Measurements from ENCODE around the gene GNG8.

GNG8 gene

DNA sequence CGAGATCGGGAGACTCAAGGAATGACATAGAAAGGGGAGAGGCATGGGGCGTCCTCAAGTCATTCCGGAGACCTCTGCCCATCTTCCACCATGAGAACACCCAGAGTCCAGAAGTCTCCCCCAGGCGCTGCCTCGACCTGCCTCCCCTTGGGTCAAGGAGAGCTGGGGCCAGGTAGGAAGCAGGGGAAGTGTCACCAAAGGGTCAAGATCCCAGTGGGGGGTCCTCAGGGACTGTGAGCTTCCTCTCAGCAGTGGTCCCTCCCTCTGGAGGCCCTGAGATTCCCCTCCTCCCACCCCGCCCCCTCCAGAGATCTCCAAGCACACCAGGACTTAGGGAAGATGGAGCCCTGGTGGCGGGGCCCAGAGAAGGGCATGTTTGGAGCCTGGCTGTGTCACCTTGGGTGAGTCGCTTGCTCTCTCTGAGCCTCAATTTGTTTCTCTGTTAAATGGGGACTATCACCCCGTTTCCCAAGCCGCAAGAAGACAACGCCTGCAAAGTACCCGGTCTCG lies 24.1 kb upstream of the GNG8 start (continued):
- TF ChIP-seq MYNN (tag by site-specific recombination; IDR thresholded peaks at IDR 0.05; ENCODE audit: borderline replicate concordance) (no peak), REPIN1 (tag by site-specific recombination; IDR thresholded peaks at IDR 0.05; ENCODE audit: low read depth) (no peak), ZNF132 (tag by site-specific recombination; IDR thresholded peaks at IDR 0.05; ENCODE audit: borderline replicate concordance) (no peak), ZFP37 (tag by site-specific recombination; IDR thresholded peaks at IDR 0.05) (no peak), ZNF747 (tag by site-specific recombination; IDR thresholded peaks at IDR 0.05) (no peak), GLI2 (tag by site-specific recombination; IDR thresholded peaks at IDR 0.05; ENCODE audit: borderline replicate concordance, low read depth) (no peak), SCRT1 (tag by site-specific recombination; IDR thresholded peaks at IDR 0.05; ENCODE audit: borderline replicate concordance) (no peak), SALL2 (tag by site-specific recombination; IDR thresholded peaks at IDR 0.05; ENCODE audit: borderline replicate concordance) (no peak), ZNF701 (tag by site-specific recombination; IDR thresholded peaks at IDR 0.05) (no peak), ZNF571 (tag by site-specific recombination; IDR thresholded peaks at IDR 0.05) (no peak), ZNF501 (tag by site-specific recombination; IDR thresholded peaks at IDR 0.05) (no peak), ZFHX2 (tag by site-specific recombination; conservative IDR thresholded peaks at IDR 0.05) (no peak), ZNF366 (tag by site-specific recombination; conservative IDR thresholded peaks at IDR 0.05) (no peak), ZBTB7A (tag by site-specific recombination; IDR thresholded peaks at IDR 0.05; ENCODE audit: low read depth) (no peak), ZBTB17 (tag by site-specific recombination; IDR thresholded peaks at IDR 0.05) (peak; percentile 16), ZNF133 (tag by site-specific recombination; IDR thresholded peaks at IDR 0.05) (no peak), ZNF10 (tag by site-specific recombination; IDR thresholded peaks at IDR 0.05) (no peak), ZFP69B (tag by site-specific recombination; IDR thresholded peaks at IDR 0.05) (no peak), KLF8 (tag by site-specific recombination; IDR thresholded peaks at IDR 0.05) (no peak), KLF7 (tag by site-specific recombination; IDR thresholded peaks at IDR 0.05; ENCODE audit: borderline replicate concordance) (no peak), ZNF19 (tag by site-specific recombination; IDR thresholded peaks at IDR 0.05; ENCODE audit: low read depth) (no peak), ZNF514 (tag by site-specific recombination; IDR thresholded peaks at IDR 0.05) (no peak), ZNF24 (tag by site-specific recombination; IDR thresholded peaks at IDR 0.05) (no peak), ZNF518A (tag by site-specific recombination; conservative IDR thresholded peaks at IDR 0.05; ENCODE audit: low read depth) (no peak), ZNF530 (tag by site-specific recombination; IDR thresholded peaks at IDR 0.05; ENCODE audit: low read depth) (no peak)
- TF ChIP-seq, protein P1, sequence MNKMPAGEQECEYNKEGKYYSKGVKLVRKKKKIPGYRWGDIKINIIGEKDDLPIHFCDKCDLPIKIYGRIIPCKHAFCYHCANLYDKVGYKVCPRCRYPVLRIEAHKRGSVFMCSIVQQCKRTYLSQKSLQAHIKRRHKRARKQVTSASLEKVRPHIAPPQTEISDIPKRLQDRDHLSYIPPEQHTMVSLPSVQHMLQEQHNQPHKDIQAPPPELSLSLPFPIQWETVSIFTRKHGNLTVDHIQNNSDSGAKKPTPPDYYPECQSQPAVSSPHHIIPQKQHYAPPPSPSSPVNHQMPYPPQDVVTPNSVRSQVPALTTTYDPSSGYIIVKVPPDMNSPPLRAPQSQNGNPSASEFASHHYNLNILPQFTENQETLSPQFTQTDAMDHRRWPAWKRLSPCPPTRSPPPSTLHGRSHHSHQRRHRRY (tag by site-specific recombination; IDR thresholded peaks at IDR 0.05) = no peak
- TF ChIP-seq, protein P2, sequence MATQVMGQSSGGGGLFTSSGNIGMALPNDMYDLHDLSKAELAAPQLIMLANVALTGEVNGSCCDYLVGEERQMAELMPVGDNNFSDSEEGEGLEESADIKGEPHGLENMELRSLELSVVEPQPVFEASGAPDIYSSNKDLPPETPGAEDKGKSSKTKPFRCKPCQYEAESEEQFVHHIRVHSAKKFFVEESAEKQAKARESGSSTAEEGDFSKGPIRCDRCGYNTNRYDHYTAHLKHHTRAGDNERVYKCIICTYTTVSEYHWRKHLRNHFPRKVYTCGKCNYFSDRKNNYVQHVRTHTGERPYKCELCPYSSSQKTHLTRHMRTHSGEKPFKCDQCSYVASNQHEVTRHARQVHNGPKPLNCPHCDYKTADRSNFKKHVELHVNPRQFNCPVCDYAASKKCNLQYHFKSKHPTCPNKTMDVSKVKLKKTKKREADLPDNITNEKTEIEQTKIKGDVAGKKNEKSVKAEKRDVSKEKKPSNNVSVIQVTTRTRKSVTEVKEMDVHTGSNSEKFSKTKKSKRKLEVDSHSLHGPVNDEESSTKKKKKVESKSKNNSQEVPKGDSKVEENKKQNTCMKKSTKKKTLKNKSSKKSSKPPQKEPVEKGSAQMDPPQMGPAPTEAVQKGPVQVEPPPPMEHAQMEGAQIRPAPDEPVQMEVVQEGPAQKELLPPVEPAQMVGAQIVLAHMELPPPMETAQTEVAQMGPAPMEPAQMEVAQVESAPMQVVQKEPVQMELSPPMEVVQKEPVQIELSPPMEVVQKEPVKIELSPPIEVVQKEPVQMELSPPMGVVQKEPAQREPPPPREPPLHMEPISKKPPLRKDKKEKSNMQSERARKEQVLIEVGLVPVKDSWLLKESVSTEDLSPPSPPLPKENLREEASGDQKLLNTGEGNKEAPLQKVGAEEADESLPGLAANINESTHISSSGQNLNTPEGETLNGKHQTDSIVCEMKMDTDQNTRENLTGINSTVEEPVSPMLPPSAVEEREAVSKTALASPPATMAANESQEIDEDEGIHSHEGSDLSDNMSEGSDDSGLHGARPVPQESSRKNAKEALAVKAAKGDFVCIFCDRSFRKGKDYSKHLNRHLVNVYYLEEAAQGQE (tag by site-specific recombination; IDR thresholded peaks at IDR 0.05) = no peak

Data from HEK293 (cell line).